H1 (cell line): Measurements from ENCODE around the gene DDB1. TPM values are rescaled to one million over a fixed set of nuclear protein-coding genes. Genes with fewer than 3 reads are reported as not detected.

Source experiments
- BCL11A ChIP-seq, 2 experiments: IDR thresholded peaks; one replicate each; pipeline ENCODE4 v1.6.1; 2011; ENCODE audit warnings: low read depth in 2 of 2, low read length in 2 of 2, mild to moderate bottlenecking in 2 of 2
- GTF2F1 ChIP-seq: IDR thresholded peaks from 2 replicates; pipeline ENCODE4 v1.6.1; 2012; ENCODE audit warnings: low read depth, low read length, improper control_type of control experiment, borderline replicate concordance
- KDM1A ChIP-seq: fragments of 200-600, 300-600 bp; sonication (generic); IDR thresholded peaks from 2 replicates; pipeline ENCODE4 v1.7.1; 2016; ENCODE audit warnings: mild to moderate bottlenecking, low read length, borderline replicate concordance
- SRF ChIP-seq: IDR thresholded peaks from 2 replicates; pipeline ENCODE4 v1.6.1; 2011; ENCODE audit warnings: mild to moderate bottlenecking, low read depth, low read length, moderate library complexity
- polyA plus RNA-seq, 7 experiments: library from polyadenylated mRNA; depleted of rRNA in 3 of 7; stranded (reverse) in 5 of 7; unstranded in 2 of 7; fragments of >200 nt in 5 of 7; fragments of 200-250 nt in 2 of 7; gene quantifications; 1 replicate in 5 of 7; 2 replicates in 1 of 7; 4 replicates in 1 of 7; pipeline versions ENCODE4 v1.2.1 to v1.2.3, GENCODE V29; 2011 to 2013; ENCODE audit warnings: missing spikeins in 2 of 7, mixed read lengths in 2 of 7
- total RNA-seq: library from RNA; stranded (reverse); fragmentation: NEBNext Ultra II Directional; extraction: Animal tissue kit (Norgen Biotek cat#: 25700); gene quantifications from 2 replicates; pipeline ENCODE4 v1.2.1, GENCODE V29; 2021

The DDB1 gene
- total and polyA plus RNA-seq, 2 of the 8 experiments (the other 6 are each of a cell fraction or from before 2014, with no cell fraction given) = 275 to 306 TPM

- no peak for TF ChIP-seq KDM1A
- no peak for TF ChIP-seq BCL11A (IDR thresholded peaks at IDR 0.05; ENCODE audit: low read depth in 2 of 2, low read length in 2 of 2)
- no peak for TF ChIP-seq SRF
- no peak for TF ChIP-seq GTF2F1
Measured at GRCh38 chr11:61375761-61376108, 42.8 kb upstream of the DDB1 start (continued).
